Dermis microvascular lymphatic vessel endothelial cell (primary cell): ENCODE data around the gene TMEM62. TPM values are rescaled to one million over a fixed set of nuclear protein-coding genes. Genes with fewer than 3 reads are reported as not detected.
"Not testable (repeated sequence)": the region's sequence is repeated elsewhere in the genome, so short reads cannot be mapped to it uniquely, and the experiment has no call there.

ENCODE experiments used
- DNase-seq, 2 donors: peaks; one replicate each; pipeline versions ENCODE4 v3.0.0 to v3.0.0-alpha.2; 2010; ENCODE audit warnings: low read depth in 2 of 2
- total RNA-seq: library from RNA; depleted of rRNA; stranded (reverse); fragments of >200 nt; gene quantifications from 2 replicates; pipeline ENCODE4 v1.2.1, GENCODE V29; 2014

TMEM62 gene
- total RNA-seq, 1 donor from 2014 or later: 12.7 TPM

DNA sequence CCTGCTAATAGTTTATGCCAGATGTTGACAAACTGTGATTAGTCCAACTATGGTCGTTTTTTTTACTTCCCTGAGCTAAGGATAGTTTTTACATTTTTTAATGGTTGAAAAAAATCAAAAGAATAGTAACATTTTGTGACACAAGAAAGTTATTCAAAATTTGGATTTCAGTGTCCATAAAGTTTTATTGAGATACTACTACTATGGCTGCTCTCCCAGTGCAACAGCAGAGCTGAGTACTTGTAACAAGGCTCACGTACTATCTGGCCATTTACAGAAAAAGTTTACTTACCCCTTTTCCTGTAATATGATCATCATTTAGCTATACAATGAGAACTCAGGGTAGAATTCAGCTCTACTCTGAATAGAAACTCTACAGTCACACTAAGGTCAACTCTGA is 11.5 kb upstream of the TMEM62 start:
- DNase-seq: no peak

DNA sequence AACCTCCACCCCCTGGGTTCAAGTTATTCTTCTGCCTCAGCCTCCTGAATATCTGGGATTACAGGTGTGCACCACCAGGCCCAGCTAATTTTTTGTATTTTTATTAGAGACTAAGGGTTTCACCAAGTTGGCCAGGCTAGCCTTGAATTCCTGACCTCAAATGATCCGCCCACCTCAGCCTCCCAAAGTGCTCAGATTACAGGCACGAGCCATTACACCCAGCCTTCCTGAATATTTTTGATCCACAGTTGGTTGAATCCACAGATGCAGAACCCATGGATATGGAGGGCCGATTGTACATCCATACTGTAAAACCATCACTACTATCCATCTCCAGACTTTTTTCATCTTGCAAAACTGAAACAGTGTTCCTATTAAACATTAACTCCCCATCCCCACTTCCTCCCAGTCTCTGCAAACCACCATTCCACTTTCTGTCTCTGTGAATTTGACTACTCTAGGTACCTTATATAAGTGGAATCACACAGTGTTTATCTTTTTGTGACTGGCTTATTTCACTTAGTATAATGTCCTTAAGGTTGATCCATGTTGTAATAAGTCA is 8.2 kb upstream of the TMEM62 start:
- DNase-seq: no peak

DNA sequence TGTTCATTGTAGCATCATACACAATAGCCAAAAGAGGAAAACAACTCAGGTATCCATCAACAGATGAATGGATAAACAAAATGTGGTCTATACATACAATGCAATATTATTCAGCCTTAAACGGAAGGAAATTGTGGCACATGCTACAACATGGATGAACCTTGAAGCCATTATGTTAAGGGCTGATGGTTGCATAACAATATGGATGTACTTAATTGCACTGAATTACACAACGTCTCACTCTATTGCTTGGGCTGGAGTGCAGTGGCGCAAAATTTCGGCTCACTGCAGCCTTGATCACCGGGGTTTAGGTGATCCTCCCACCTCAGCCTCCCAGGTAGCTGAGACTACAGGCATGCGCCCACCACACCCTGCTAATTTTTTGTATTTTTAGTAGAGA is 7.0 kb upstream of the TMEM62 start:
- no peak for DNase-seq

DNA sequence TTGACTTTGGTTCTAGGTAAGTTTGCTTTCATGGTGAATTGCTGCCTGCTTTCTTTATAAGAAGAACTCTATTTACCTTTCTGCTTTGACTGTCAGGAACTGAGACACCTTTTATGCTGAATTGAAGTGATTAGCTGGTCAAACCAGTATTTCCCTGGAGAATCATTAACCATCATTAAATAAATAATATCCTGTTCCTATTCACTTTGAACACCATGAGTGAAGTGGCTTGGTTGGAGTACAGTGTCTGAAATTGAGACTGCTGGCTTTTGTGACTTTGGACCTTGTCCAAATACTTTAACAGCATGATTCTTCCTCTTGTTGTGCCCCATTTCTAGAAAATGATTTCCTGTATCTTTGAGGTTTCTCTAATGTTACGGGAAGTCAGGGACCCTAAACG is 5.6 kb upstream of the TMEM62 start:
- no peak for DNase-seq

DNA sequence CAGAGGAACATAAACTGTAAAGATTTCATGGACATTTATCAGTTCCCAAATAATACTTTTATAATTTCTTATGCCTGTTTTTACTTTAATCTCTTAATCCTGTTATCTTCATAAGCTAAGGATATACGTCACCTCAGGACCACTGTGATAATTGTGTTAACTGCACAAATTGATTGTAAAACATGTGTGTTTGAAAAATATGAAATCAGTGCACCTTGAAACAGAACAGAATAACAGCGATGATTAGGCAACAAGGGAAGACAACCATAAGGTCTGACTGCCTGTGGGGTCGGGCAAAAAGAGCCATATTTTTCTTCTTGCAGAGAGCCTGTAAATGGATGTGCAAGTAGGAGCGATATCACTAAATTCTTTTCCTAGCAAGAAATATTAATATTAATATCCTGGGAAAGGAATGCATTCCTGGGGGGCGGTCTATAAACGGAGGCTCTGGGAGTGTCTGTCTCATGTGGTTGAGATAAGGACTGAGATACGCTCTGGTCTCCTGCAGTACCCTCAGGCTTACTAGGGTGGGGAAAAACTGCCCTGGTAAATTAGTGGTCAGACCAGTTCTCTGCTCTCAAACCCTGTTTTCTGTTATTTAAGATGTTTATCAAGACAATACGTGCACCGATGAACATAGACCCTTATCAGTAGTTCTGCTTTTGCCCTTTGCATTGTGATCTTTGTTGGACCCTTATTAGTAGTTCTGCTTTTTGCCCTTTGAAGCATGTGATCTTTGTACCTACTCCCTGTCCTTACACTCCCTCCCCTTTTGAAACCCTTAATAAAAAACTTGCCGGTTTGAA is 5.0 kb upstream of the TMEM62 start:
- not testable (repeated sequence) for DNase-seq

DNA sequence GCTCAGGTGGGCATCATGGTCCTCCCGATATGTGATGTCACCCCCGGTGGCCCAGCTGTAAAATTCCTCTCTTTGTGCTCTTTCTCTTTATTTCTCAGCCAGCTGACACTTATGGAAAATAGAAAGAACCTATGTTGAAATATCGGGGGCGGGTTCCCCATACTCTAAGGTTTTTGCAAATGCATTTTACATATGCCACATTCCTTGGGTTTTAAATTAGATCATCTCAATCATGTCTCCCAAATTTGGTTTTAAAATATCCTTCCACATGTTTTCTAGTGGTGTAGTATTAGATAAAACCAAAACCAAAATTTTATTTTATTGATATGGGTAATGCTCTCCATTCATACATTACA is 4.4 kb upstream of the TMEM62 start:
- DNase-seq: no peak

DNA sequence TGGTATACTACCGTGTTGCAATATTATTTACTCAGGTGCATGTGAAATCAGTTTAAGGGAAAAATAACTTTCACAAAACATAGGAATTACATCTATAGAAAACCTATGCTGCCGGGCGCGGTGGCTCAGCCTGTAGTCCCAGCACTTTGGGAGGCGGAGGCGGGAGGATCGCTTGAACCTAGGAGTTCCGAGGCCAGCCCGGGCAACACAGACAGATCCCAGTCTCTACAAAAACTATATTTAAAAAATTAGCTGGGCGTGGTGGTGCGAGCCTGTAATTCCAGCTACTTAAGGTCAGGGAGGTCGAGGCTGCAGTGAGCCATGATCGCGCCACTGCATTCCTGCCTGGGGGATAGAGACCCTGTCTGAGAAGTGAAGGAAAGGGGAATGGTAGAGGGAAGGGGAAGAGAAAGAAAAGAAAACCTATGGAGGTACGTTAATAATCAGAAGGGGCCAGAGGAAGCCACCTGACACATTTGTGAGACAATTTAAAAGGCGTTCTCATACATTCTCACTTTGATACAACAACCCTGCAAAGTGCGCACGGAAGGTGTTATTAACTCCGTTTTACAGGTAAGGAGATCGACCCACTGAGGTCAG is 456 bp upstream of the TMEM62 start:
- DNase-seq: no peak

DNA sequence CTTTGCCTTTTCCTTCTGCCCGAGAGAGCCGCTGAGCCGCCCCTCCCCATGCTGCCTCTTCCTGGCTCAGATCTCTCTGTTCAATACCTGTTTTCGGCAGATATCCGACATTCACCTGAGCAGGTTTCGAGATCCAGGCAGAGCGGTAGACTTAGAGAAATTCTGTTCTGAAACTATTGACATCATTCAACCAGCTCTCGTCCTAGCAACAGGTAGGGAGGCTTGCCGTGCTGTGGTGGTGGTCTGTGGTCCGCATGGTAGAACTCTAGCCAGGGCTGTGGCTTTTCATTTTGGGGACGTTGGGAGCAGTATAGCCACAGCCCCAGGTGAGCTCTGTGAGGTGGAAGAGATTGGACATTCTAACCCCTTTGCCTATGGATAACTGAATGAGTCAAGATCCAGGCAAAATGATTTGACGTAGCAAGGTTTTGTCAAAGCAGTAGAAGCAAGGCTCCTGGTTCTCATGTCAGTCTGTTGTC is 810 bp downstream of the TMEM62 start:
- DNase-seq: no peak

DNA sequence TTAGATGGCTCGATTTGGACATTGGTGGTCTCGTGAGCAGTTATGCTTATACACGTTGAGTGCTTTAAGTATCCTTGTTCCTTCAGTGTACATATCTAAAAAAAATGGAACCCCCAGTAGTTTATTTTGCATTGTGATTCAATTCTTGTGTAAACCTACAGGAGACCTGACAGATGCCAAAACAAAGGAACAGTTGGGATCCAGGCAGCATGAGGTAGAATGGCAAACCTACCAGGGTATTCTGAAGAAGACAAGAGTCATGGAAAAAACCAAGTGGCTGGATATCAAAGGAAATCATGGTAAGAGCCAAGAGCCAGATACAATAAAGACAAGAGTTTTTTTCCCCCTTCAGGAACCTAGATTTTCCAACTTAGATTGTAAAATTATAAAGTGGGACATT is 2.0 kb downstream of the TMEM62 start:
- no peak for DNase-seq

DNA sequence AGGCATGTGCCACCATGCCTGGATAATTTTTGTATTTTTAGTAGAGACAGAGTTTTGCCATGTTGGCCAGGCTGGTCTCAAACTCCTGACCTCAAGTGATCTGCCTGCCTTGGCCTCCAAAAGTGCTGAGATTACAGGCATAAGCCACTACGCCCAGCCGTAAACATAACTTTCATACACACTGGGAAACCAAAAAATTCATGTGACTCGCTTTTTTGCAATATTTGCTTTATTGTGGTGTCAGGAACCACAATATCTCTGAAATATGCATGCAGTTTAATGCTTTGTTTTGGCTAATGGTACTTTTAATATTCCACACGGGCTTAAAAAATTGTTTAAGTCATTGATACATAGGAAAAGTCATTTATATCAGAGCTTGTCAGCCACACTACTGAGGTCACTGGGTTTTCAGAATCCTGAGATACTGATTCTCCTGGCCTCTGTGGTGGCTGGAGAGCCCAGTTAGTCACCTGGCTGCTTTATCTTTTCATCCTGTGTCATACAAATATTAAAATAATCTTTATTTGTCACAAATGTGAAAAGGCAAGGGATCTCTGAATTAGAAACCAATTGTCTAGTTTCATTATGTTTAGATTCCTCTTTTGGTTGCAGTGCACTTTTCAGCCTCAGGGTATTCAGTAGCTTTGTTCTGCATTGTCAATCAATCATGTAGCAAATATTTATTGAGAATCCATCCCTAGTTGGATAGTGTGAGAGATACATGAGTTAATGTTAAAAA is 10.0 kb downstream of the TMEM62 start:
- DNase-seq: no peak

DNA sequence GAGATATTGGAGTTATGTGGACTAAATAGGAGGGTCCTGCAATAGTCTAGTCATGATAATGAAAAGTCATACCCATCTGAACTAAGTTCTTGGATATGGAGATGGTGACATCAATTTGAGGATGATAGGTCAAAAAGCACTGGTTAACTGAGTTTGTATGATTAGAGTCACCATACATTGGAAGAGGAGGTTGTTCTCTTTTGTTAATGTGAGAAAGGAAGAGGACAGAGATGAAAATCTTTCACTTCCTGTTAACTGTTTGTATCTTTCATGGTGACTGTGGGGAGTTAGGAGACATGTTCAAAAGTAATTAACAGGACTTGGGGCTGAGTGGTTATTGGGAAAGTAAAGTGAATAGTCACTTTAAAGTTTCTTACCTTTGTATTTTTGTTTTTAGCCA is 11.1 kb downstream of the TMEM62 start:
- no peak for DNase-seq

DNA sequence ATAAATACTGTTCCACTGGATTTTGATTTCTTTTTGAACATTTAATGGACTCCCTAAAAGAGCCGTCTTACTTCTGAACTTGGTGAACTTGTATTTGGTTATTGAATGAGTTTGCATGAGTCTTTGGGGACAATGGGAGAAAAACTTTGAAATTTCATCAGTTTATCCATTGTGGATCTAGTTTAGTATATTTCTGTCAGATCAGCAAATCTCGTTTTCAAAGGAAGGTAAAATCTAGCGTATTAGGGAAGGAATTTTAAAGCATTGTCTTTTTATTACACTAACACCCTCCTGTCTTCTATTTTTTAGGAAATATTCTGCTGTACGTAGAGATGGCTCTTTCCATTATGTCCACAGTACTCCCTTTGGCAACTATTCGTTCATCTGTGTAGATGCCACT is 12.8 kb downstream of the TMEM62 start:
- DNase-seq: no peak

DNA sequence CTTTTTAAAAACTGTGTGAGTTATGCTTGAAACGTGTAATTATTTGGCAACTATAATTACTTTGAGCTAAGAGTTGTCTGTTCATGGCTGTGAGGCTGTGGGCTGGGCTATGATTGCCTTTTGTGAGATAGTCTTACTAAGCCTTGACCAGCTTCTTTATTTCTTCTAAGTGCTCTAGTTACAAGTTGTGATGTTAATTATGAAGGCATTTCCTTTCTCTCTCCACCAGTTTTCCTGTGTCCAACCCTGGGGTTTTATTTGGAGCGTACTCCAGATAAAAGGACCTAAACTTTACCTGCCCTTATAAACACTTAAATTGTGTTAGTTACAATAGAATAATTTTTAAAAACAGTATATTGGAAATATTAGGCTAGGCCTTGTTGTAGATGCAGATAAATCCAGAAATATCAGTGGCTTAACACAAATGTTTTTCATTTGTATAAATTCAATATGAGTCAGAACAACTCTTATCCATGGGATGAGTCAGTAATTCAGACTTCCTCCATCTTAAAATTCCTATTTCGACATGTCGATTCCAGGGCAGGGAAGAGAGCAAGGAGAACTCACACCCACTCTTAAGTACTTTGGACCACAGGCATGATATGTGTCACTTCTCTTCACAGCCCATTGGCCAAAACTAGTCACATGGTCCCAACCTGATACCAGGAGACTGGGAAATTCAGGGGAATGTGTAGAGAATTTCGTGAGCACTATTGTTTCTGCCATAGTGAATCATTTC is 17.0 kb downstream of the TMEM62 start:
- peak in 1 of 2 donors; percentile 48 for DNase-seq

DNA sequence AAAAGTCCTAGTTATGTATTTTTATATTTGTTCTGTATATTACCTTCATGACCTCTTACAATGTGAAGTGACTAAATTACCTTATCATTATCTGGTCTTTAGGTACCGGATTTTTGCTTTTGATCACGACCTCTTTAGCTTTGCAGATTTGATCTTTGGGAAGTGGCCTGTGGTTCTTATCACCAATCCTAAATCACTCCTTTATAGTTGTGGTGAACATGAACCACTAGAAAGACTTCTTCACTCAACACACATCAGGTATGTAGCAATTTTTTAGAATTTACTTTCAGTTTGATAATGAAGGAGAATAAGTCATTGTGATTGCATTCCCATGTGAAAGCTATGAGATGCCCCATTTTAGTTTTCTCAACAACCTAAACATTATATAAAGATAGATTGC is 18.3 kb downstream of the TMEM62 start:
- no peak for DNase-seq

DNA sequence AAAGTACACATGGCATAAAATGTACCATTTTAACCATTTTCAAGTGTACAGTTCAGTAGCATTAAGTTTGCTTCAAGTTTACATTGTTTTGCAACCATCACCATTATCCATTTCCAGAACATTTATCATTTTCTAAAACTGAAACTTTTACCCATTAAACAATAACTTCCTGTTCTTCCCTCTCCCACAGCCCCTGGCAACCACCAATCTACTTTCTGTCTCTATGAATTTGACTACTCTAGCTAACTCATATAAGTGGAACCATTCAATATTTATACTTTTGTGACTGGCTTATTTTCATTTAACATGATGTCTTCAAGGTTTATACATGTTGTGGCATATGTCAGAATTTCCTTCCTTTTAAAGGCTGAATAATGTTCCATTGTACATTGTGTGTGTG is 19.9 kb downstream of the TMEM62 start:
- no peak for DNase-seq

DNA sequence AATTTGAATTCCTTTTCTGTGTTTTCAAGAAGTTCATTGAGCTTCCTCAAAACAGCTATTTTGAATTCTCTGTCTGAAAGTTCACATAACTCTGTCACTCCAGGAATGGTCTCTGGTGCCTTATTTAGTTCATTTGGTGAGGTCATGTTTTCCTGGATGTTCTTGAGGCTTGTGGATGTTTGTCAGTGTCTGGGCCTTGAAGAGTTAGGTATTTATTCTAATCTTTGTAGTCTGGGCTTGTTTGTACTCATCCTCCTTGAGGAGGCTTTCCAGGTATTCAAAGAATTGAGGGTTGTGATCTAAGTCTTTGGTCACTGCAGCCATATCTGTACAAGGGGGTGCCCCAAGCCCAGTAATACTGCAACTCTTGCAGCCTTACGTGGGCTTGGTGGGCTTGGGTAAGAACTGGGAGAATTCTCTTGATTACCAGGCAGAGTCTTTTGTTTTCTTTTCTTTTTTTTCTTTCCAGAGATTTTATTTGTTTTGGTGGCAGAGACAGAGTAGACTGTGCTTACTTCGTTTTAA is 32.5 kb downstream of the TMEM62 start:
- DNase-seq: no peak

DNA sequence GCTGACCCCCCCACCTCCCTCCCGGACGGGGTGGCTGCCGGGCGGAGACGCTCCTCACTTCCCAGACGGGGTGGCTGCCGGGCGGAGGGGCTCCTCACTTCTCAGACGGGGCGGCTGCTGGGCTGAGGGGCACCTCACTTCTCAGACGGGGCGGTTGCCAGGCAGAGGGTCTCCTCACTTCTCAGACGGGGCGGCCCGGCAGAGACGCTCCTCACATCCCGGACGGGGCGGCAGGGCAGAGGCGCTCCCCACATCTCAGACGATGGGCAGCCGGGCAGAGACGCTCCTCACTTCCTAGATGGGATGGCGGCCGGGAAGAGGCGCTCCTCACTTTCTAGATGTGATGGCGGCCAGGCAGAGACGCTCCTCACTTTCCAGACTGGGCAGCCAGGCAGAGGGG is 33.9 kb downstream of the TMEM62 start:
- not testable (repeated sequence) for DNase-seq

DNA sequence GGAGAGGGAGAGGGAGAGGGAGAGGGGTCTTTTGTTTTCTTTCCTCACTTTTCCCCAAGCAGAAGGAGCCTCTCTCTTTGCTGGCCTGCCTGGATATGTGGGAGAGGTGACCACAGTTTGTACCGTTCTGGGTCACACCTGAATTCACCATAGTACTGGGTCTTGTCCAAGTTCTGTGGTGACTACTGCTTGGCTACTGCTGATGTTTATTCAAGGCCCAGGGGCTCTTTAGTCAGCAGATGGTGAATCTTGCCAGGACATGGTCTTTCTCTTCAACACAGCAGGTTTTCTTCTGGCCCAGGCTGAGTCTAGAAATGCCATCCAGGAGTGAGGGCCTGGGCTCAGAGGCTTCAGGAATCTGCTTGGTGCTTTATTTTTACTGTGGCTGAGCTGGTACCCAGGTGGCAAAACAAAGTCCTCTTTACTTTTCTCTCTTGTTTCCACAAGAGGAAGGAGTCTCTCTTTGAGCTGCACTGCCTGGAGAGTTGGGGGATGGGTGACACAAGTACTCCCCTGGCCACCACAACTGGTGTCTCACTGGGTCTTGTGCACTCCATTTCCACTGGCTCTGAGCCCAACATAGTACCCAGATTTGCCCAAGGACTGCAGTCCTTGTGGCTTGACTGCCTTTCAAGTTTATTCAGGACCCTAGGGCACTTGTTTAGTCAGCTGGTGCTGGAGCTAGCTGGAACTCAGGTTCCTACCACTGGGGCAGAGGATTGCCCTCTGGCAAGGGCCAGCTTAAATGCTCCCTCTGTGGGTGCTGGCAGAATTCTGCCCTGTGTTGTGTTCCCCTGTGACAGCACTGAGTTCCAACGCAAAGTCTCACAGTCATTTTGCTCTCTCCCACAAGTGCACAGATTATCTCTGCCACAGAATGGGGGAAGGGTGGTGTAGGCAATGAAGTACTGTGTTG is 35.1 kb downstream of the TMEM62 start:
- DNase-seq: no peak

DNA sequence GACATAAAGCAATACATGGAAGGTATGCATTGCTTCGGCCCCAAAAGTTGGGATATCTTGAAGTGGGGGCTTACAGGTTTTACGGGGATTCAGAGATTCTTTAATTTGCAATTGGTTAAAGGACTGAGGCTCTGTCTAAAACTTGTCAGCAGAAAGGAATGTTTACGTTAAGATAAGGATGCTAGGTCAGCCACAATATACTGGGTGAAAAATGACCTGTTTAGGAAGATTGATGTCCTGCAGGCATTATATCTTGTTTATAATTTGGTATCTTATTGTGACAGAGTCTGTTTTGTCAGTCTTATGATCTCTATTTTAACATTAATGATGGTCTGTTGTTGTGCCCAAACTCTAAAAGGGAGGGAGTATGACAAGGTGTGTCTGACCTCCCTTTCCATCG is 36.5 kb downstream of the TMEM62 start:
- DNase-seq: no peak

DNA sequence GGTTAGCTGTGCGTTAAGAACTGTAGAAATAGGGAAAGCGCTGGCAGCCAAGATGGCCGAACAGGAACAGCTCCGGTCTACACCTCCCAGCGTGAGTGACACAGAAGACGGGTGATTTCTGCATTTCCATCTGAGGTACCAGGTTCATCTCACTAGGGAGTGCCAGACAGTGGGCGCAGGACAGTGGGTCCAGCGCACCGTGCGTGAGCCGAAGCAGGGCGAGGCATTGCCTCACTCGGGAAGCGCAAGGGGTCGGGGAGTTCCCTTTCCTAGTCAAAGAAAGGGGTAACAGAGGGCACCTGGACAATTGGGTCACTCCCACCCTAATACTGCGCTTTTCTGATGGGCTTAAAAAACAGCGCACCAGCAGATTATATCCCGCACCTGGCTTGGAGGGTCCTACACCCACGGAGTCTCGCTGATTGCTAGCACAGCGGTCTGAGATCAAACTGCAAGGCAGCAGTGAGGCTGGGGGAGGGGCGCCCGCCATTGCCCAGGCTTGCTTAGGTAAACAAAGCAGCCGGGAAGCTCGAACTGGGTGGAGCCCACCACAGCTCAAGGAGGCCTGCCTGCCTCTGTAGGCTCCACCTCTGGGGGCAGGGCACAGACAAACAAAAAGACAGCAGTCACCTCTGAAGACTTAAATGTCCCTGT is 42.4 kb downstream of the TMEM62 start:
- not testable (repeated sequence) for DNase-seq
